Esophagus muscularis mucosa (tissue), 3 donors: Measurements from ENCODE around the gene PPP1R12B.
"Not testable (repeated sequence)": the region's sequence is repeated elsewhere in the genome, so short reads cannot be mapped to it uniquely, and the experiment has no call there.

Experiments
- POLR2A ChIP-seq: fragments of 450-650 bp; IDR thresholded peaks from one replicate; pipeline ENCODE4 v1.6.1; 2017; ENCODE audit warnings: antibody characterized with exemption, moderate library complexity, mild to moderate bottlenecking, low read depth
- TF ChIP-seq, protein P1 (sequence below), 3 experiments: fragments of 200-600 bp in 2 of 3; fragments of 450-650 bp in 1 of 3; sonication (generic) in 2 of 3; IDR thresholded peaks; one replicate each; pipeline ENCODE4 v1.5.1; 2017 to 2019; ENCODE audit warnings: antibody characterized with exemption in 3 of 3, mild to moderate bottlenecking in 2 of 3, moderate library complexity in 1 of 3

DNA sequence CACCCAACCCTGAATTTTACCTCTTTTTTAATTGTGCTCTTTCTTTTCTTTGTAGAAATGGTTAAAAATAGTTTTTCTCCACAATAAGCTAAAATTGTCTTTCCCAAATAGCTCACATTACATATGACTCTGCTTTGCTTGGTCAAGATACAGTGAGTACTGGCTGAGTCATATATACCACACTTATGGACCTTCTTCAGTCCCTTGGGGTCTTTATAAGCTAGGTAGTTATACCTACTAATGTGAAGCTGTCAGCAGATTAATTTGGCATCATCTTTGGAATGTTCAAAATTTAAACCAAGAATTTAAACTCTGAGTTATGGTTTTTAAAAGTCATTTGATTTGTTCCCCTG lies 111.6 kb downstream of the PPP1R12B start:
- TF ChIP-seq, protein P1, sequence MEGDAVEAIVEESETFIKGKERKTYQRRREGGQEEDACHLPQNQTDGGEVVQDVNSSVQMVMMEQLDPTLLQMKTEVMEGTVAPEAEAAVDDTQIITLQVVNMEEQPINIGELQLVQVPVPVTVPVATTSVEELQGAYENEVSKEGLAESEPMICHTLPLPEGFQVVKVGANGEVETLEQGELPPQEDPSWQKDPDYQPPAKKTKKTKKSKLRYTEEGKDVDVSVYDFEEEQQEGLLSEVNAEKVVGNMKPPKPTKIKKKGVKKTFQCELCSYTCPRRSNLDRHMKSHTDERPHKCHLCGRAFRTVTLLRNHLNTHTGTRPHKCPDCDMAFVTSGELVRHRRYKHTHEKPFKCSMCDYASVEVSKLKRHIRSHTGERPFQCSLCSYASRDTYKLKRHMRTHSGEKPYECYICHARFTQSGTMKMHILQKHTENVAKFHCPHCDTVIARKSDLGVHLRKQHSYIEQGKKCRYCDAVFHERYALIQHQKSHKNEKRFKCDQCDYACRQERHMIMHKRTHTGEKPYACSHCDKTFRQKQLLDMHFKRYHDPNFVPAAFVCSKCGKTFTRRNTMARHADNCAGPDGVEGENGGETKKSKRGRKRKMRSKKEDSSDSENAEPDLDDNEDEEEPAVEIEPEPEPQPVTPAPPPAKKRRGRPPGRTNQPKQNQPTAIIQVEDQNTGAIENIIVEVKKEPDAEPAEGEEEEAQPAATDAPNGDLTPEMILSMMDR (IDR thresholded peaks at IDR 0.05) = not testable (repeated sequence)
- TF ChIP-seq POLR2A = not testable (repeated sequence)
